ENCODE measurements around the gene ANKRD12. TPM values are rescaled to one million over a fixed set of nuclear protein-coding genes. Genes with fewer than 3 reads are reported as not detected.

ANKRD12 gene
- total RNA-seq, 1 experiment from 2014 or later: 19.1 TPM

- peaks cover 16% of the 10 kb centered on the region for H4K20me1 ChIP-seq (ENCODE audit: low read length)
- peaks cover 65% of the 10 kb centered on the region for H3K79me2 ChIP-seq (ENCODE audit: low read length)
- peaks cover 52% of the 10 kb centered on the region for H3K4me1 ChIP-seq (ENCODE audit: insufficient read depth, low read length)
- no peaks in the 10 kb centered on the region for H3K9me2 ChIP-seq (replicated peaks; ENCODE audit: low read length)
- TSS peak; percentile 44 for BruUV-seq (replicated peaks)
- peak overlapping the region; percentile 73 for H2AFZ ChIP-seq (ENCODE audit: low read length)
- ChIA-PET CTCF (interaction anchor here (1.1 to 1.2 kb wide), 2 partner anchors 32 to 62 kb away, joined by 3 to 4 read pairs; no protein-coding TSS in a partner anchor), POLR2A (ENCODE audit: unreplicated experiment) (interaction anchor here (0.5 to 0.9 kb wide), 5 partner anchors 31 to 707 kb away, joined by 3 to 12 read pairs (median 7); partner anchors contain the start of gene TWSG1)
- peak; percentile 64 for DNase-seq
- intact Hi-C loops (cut with micrococcal nuclease): loop anchor here (1.0 to 5.0 kb wide), 4 partner anchors 19 to 429 kb away; partner anchors contain the start of genes MTCL1 and TWSG1
- no peaks in the 10 kb centered on the region for H3K9me3 ChIP-seq (ENCODE audit: low read length)
- H3K27ac ChIP-seq (ENCODE audit: low read length): peak overlapping the region; percentile 88
- H3K27me3 ChIP-seq (ENCODE audit: low read length): no peaks in the 10 kb centered on the region
- peak overlapping the region; percentile 71 for H3K4me3 ChIP-seq (ENCODE audit: low read length)
- peaks cover 11% of the 10 kb centered on the region for H3F3A ChIP-seq (ENCODE audit: low read length, unreplicated experiment)
- peaks cover 24% of the 10 kb centered on the region; the same call in 1 of the 2 replicates for H3K36me3 ChIP-seq (ENCODE audit: low read depth, low read length)
- TF ChIP-seq CTCF (conservative IDR thresholded peaks at IDR 0.05; ENCODE audit: low read depth, low read length) (no peak), EZH2 (IDR thresholded peaks at IDR 0.05; ENCODE audit: low read length, unreplicated experiment) (no peak), EZH2phosphoT487 (IDR thresholded peaks at IDR 0.05; ENCODE audit: borderline replicate concordance, low read length) (no peak)
- peak overlapping the region; percentile 76 for H3K9ac ChIP-seq (ENCODE audit: low read length)
- peak overlapping the region; percentile 90 for H3K4me2 ChIP-seq (ENCODE audit: low read length)
- peak; percentile 21 for ATAC-seq
Observed at GRCh38 chr18:9135912-9136314, 668 bp upstream of the ANKRD12 start.

GRCh38 chr18:9137168-9138066 is 836 bp downstream of the ANKRD12 start:
- TF ChIP-seq EZH2phosphoT487 (IDR thresholded peaks at IDR 0.05; ENCODE audit: borderline replicate concordance, low read length) (no peak), EZH2 (IDR thresholded peaks at IDR 0.05; ENCODE audit: low read length, unreplicated experiment) (no peak), CTCF (conservative IDR thresholded peaks at IDR 0.05; ENCODE audit: low read depth, low read length) (no peak)
- Histone ChIP-seq H3K27ac (ENCODE audit: low read length) (peak overlapping the region; percentile 88), H3K4me3 (ENCODE audit: low read length) (peak overlapping the region; percentile 77), H2AFZ (ENCODE audit: low read length) (peak overlapping the region; percentile 32), H3K79me2 (ENCODE audit: low read length) (peaks cover 74% of the 10 kb centered on the region), H3K4me2 (ENCODE audit: low read length) (peak overlapping the region; percentile 81), H3K36me3 (ENCODE audit: low read depth, low read length) (peaks cover 15% of the 10 kb centered on the region; the same call in 1 of the 2 replicates), H3F3A (ENCODE audit: low read length, unreplicated experiment) (peaks cover 11% of the 10 kb centered on the region), H3K9me3 (ENCODE audit: low read length) (no peaks in the 10 kb centered on the region), H4K20me1 (ENCODE audit: low read length) (peaks cover 26% of the 10 kb centered on the region), H3K27me3 (ENCODE audit: low read length) (no peaks in the 10 kb centered on the region), H3K9ac (ENCODE audit: low read length) (peak overlapping the region; percentile 76), H3K9me2 (replicated peaks; ENCODE audit: low read length) (no peaks in the 10 kb centered on the region), H3K4me1 (ENCODE audit: insufficient read depth, low read length) (peaks cover 62% of the 10 kb centered on the region)
- intact Hi-C loops (cut with micrococcal nuclease): loop anchor here (1.0 to 5.0 kb wide), 5 partner anchors 33 to 430 kb away; partner anchors contain the start of genes MTCL1 and TWSG1
- DNase-seq (peak; percentile 72), ATAC-seq (peak; percentile 42)
- BruUV-seq (replicated peaks): no TSS peak
- ChIA-PET CTCF (interaction anchor here (0.6 to 1.2 kb wide), 4 partner anchors 20 to 64 kb away, joined by 3 to 9 read pairs (median 4); no protein-coding TSS in a partner anchor), POLR2A (ENCODE audit: unreplicated experiment) (interaction anchor here (0.5 to 1.4 kb wide), 7 partner anchors 20 to 376 kb away, joined by 3 to 7 read pairs (median 5); no protein-coding TSS in a partner anchor)
